Panc1 (cell line): ENCODE results near the gene PDK2.

Experiments
- POLR2AphosphoS5 ChIP-seq: IDR thresholded peaks from 2 replicates; pipeline ENCODE4 v1.6.1; 2012; ENCODE audit warnings: mild to moderate bottlenecking, low read depth, low read length, moderate library complexity
- SIN3A ChIP-seq: IDR thresholded peaks from 2 replicates; pipeline ENCODE4 v1.6.1; 2012; ENCODE audit warnings: low read depth, mild to moderate bottlenecking, low read length, moderate library complexity, borderline replicate concordance; ENCODE audit not compliant: insufficient read depth
- TF ChIP-seq, protein P1 (sequence below): fragments of 450-650 bp; IDR thresholded peaks from 2 replicates; pipeline ENCODE4 v1.5.1; 2017; ENCODE audit warnings: mild to moderate bottlenecking
- TF ChIP-seq, protein P2 (sequence below), 2 experiments: IDR thresholded peaks; 2 replicates each; pipeline ENCODE4 v1.6.1; 2011 to 2012; ENCODE audit warnings: low read depth in 2 of 2, control low read depth in 1 of 2, low read length in 1 of 2, mild to moderate bottlenecking in 1 of 2, moderate library complexity in 1 of 2; ENCODE audit not compliant: insufficient read depth in 1 of 2

DNA sequence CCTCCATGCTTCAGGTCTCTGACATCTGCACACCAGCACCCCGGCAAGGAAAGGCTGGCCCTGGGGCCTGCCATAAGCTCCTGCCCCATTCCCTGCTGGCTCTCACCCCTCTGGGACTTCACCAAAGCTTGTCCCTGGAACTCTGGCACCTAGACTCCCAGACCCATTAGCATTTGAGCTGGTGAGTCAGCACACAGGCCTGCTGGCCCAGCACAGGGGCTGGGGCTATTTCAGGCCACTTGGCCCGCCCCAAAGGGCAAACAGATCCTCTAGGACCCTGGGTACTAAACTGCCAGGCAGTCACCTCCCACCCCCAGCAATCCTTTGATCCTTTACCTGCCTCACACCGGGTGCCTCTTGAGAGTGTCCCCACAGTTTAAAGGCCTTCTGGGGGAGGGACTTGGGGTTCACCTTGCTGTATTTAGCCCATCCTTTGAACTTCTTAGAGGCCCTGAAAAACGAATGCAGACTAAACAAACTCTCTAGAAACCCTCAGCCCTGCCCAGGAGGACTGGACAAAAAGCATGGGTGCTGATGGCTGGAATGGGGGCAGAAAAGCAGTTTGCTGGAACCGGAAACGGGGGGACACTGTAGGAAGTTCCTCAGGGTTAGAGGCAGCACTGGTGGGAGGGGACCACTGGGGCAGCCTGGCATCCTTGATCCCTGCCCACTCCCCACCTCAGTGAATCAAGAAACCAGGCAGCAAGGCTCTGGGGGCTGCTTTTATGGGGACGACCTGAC lies 38.0 kb downstream of the PDK2 start:
- TF ChIP-seq POLR2AphosphoS5, result peak; percentile 33
- TF ChIP-seq, protein P1, sequence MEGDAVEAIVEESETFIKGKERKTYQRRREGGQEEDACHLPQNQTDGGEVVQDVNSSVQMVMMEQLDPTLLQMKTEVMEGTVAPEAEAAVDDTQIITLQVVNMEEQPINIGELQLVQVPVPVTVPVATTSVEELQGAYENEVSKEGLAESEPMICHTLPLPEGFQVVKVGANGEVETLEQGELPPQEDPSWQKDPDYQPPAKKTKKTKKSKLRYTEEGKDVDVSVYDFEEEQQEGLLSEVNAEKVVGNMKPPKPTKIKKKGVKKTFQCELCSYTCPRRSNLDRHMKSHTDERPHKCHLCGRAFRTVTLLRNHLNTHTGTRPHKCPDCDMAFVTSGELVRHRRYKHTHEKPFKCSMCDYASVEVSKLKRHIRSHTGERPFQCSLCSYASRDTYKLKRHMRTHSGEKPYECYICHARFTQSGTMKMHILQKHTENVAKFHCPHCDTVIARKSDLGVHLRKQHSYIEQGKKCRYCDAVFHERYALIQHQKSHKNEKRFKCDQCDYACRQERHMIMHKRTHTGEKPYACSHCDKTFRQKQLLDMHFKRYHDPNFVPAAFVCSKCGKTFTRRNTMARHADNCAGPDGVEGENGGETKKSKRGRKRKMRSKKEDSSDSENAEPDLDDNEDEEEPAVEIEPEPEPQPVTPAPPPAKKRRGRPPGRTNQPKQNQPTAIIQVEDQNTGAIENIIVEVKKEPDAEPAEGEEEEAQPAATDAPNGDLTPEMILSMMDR, result no peak
- no peak for TF ChIP-seq SIN3A
- TF ChIP-seq, protein P2, sequence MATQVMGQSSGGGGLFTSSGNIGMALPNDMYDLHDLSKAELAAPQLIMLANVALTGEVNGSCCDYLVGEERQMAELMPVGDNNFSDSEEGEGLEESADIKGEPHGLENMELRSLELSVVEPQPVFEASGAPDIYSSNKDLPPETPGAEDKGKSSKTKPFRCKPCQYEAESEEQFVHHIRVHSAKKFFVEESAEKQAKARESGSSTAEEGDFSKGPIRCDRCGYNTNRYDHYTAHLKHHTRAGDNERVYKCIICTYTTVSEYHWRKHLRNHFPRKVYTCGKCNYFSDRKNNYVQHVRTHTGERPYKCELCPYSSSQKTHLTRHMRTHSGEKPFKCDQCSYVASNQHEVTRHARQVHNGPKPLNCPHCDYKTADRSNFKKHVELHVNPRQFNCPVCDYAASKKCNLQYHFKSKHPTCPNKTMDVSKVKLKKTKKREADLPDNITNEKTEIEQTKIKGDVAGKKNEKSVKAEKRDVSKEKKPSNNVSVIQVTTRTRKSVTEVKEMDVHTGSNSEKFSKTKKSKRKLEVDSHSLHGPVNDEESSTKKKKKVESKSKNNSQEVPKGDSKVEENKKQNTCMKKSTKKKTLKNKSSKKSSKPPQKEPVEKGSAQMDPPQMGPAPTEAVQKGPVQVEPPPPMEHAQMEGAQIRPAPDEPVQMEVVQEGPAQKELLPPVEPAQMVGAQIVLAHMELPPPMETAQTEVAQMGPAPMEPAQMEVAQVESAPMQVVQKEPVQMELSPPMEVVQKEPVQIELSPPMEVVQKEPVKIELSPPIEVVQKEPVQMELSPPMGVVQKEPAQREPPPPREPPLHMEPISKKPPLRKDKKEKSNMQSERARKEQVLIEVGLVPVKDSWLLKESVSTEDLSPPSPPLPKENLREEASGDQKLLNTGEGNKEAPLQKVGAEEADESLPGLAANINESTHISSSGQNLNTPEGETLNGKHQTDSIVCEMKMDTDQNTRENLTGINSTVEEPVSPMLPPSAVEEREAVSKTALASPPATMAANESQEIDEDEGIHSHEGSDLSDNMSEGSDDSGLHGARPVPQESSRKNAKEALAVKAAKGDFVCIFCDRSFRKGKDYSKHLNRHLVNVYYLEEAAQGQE (IDR thresholded peaks at IDR 0.05; ENCODE audit: insufficient read depth in 1 of 2, low read depth in 2 of 2, low read length in 1 of 2), result no peak
